GM12878 (cell line): ENCODE measurements around the gene SUPT3H. TPM values are rescaled to one million over a fixed set of nuclear protein-coding genes. Genes with fewer than 3 reads are reported as not detected.

Experiments
- ATAC-seq: fragments of 200-7000 bp; cut with Tn5 transposase; 3 replicates; pipeline ENCODE4 v1.9.1; 2020; ENCODE audit warnings: mild to moderate bottlenecking, moderate library complexity
- BruUV-seq: library from RNA; stranded (reverse); fragments of 400-500 nt; replicated peaks from 2 replicates; lab custom pipeline; 2021; lab: Mats Ljungman, UMichigan
- CTCF ChIA-PET: fragments of 300-600 bp; sonication (Branson Sonifier 250); formaldehyde crosslinking; extraction: SDS; loops from one replicate; lab custom pipeline; 2021; ENCODE audit warnings: inconsistent platforms; lab: Yijun Ruan, JAX
- POLR2A ChIA-PET: fragments of 350-600 bp; formaldehyde crosslinking; extraction: SDS; loops from one replicate; lab custom pipeline; 2021; ENCODE audit warnings: inconsistent platforms; lab: Charles Lee
- RAD21 ChIA-PET: fragments of 300-600 bp; sonication (Branson Sonifier 250); formaldehyde crosslinking; loops from one replicate; lab custom pipeline; 2023; ENCODE audit warnings: antibody characterized with exemption; ENCODE audit not compliant: unreplicated experiment; lab: Charles Lee
- SMC1A ChIA-PET: fragments of 300-600 bp; sonication (Branson Sonifier 250); formaldehyde crosslinking; loops from one replicate; lab custom pipeline; 2023; ENCODE audit not compliant: unreplicated experiment, uncharacterized antibody; lab: Charles Lee
- DNase-seq: peaks from one replicate; pipeline ENCODE4 v3.0.0-alpha.2; 2011; ENCODE audit warnings: low read depth, low spot score
- FAIRE-seq: peaks from 3 replicates; lab custom pipeline; 2011; peaks lifted over from hg19 to GRCh38; lab: Jason Lieb, UNC
- H2AFZ ChIP-seq: 2 replicates; pipeline ENCODE4 v1.6.0; 2011; ENCODE audit warnings: low read depth, low read length, control low read depth; ENCODE audit not compliant: control insufficient read depth
- H3K27ac ChIP-seq: 2 replicates; pipeline ENCODE4 v1.5.1; 2011; ENCODE audit warnings: control low read depth; ENCODE audit not compliant: control insufficient read depth, insufficient read depth
- H3K27me3 ChIP-seq, 2 experiments: replicated peaks in 1 of 2; 2 replicates each; pipeline versions ENCODE4 v1.6.0 to v1.6.1; 2011; ENCODE audit warnings: low read length in 1 of 2; ENCODE audit not compliant: control insufficient read depth in 2 of 2, insufficient read depth in 2 of 2
- H3K36me3 ChIP-seq, 2 experiments: 2 replicates each; pipeline ENCODE4 v1.5.1; 2011; ENCODE audit warnings: low read length in 1 of 2; ENCODE audit not compliant: control insufficient read depth in 2 of 2, insufficient read depth in 2 of 2
- H3K4me1 ChIP-seq: 2 replicates; pipeline ENCODE4 v1.6.1; 2011; ENCODE audit warnings: mild to moderate bottlenecking, low read length, moderate library complexity, mixed read lengths; ENCODE audit not compliant: control insufficient read depth, insufficient read depth
- H3K4me2 ChIP-seq: 2 replicates; pipeline ENCODE4 v1.6.0; 2011; ENCODE audit warnings: control low read depth; ENCODE audit not compliant: control insufficient read depth, insufficient read depth
- H3K4me3 ChIP-seq: fragments of 200-600 bp; sonication (generic); 2 replicates; pipeline ENCODE4 v1.5.1; 2016
- H3K79me2 ChIP-seq: 2 replicates; pipeline ENCODE4 v1.6.0; 2011; ENCODE audit warnings: low read length; ENCODE audit not compliant: control insufficient read depth, insufficient read depth
- H3K9ac ChIP-seq: 2 replicates; pipeline ENCODE4 v1.8.0; 2011; ENCODE audit warnings: low read length, control low read depth, mixed read lengths; ENCODE audit not compliant: control insufficient read depth, insufficient read depth
- H3K9me3 ChIP-seq: replicated peaks from 3 replicates; pipeline ENCODE4 v1.5.1; 2011; ENCODE audit warnings: mild to moderate bottlenecking, low read length; ENCODE audit not compliant: control insufficient read depth, insufficient read depth
- H4K20me1 ChIP-seq: 2 replicates; pipeline ENCODE4 v1.6.0; 2011; ENCODE audit not compliant: control insufficient read depth, insufficient read depth
- EED ChIP-seq: sonication (generic); IDR thresholded peaks from 2 replicates; pipeline ENCODE4 v1.6.1; 2016; ENCODE audit warnings: antibody characterized with exemption, low read depth
- MTA3 ChIP-seq: IDR thresholded peaks from 2 replicates; pipeline ENCODE4 v1.6.1; 2012; ENCODE audit warnings: low read length, inconsistent platforms, borderline replicate concordance
- TCF7 ChIP-seq: IDR thresholded peaks from 2 replicates; pipeline ENCODE4 v1.6.1; 2014; ENCODE audit warnings: antibody characterized with exemption, borderline replicate concordance
- WGBS: methylation state at CpG from one replicate; pipeline ENCODE4 v1.1.6; 2016; ENCODE audit warnings: low lambda C conversion rate; ENCODE audit not compliant: insufficient replicate concordance, insufficient coverage; ENCODE audit errors: missing lambda C conversion rate; 5-methylcytosine and 5-hydroxymethylcytosine counted together
- in situ Hi-C: fragments of 300-500 bp; cut with MboI; formaldehyde crosslinking; loops from 9 replicates; pipeline ENCODE4 v1.14.3; 2018; ENCODE audit warnings: mixed read lengths
- intact Hi-C: fragments of 100-400 bp; cut with micrococcal nuclease; formaldehyde crosslinking; loops from one replicate; pipeline ENCODE4 v1.14.2; 2022; ENCODE audit not compliant: unreplicated experiment
- polyA plus RNA-seq, 11 experiments: library from polyadenylated mRNA; depleted of rRNA in 4 of 11; unstranded in 6 of 11; stranded (reverse) in 5 of 11; fragments of >200 nt; fragmentation: Nextera tagmentation in 4 of 11; fragmentation: Illumina TruSeq in 1 of 11; extraction: Ambion mirVana in 4 of 11; extraction: Trizol in 1 of 11; gene quantifications; 1 replicate in 1 of 11; 2 replicates in 10 of 11; pipeline versions ENCODE4 v1.2.1 to v1.2.3, GENCODE V29; 2011 to 2016; ENCODE audit warnings: inconsistent platforms in 2 of 11, missing spikeins in 2 of 11, low read depth in 1 of 11
- total RNA-seq, 4 experiments: library from RNA; depleted of rRNA in 3 of 4; stranded (reverse); fragments of >200 nt in 3 of 4; fragmentation: Illumina TruSeq in 1 of 4; extraction: Trizol in 1 of 4; gene quantifications; 2 replicates each; pipeline versions ENCODE4 v1.2.1 to v1.2.3, GENCODE V29; 2013 to 2021
- TF ChIP-seq, protein P1 (sequence below): IDR thresholded peaks from 2 replicates; pipeline ENCODE4 v1.6.1; 2012; ENCODE audit warnings: low read depth, low read length, improper control_type of control experiment
- TF ChIP-seq, protein P2 (sequence below): IDR thresholded peaks from 2 replicates; pipeline ENCODE4 v1.6.1; 2011; ENCODE audit warnings: mild to moderate bottlenecking, low read depth, low read length, moderate library complexity; ENCODE audit not compliant: insufficient replicate concordance

The SUPT3H gene
- total and polyA plus RNA-seq, 10 of the 15 experiments (the other 5 are each of a cell fraction or from before 2014, with no cell fraction given), result 0.51 to 3.7 (median 2.0) TPM

DNA sequence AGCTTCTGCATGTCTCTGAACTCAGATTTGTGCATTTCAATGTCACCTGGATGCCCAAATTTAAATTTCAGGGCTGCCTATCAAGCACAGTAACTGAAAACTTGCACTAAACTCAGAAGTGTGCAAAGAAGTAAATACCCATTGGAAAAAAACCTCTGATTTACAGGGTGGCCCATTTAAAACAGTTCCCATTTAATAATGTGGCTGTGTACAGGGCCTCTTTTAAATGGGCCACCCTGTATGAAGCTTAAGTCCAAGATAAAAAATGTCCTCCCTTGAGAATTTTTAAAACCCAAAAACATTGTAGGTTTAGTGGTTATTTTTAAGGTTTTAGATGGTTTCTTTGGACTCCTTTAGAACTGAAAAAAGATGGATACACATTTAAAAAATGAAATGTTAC is 251.7 kb downstream of the SUPT3H start (continued):
- TF ChIP-seq MTA3, result no peak
- no peak for TF ChIP-seq TCF7
- TF ChIP-seq, protein P1, sequence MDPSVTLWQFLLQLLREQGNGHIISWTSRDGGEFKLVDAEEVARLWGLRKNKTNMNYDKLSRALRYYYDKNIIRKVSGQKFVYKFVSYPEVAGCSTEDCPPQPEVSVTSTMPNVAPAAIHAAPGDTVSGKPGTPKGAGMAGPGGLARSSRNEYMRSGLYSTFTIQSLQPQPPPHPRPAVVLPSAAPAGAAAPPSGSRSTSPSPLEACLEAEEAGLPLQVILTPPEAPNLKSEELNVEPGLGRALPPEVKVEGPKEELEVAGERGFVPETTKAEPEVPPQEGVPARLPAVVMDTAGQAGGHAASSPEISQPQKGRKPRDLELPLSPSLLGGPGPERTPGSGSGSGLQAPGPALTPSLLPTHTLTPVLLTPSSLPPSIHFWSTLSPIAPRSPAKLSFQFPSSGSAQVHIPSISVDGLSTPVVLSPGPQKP, result no peak
- TF ChIP-seq, protein P2, sequence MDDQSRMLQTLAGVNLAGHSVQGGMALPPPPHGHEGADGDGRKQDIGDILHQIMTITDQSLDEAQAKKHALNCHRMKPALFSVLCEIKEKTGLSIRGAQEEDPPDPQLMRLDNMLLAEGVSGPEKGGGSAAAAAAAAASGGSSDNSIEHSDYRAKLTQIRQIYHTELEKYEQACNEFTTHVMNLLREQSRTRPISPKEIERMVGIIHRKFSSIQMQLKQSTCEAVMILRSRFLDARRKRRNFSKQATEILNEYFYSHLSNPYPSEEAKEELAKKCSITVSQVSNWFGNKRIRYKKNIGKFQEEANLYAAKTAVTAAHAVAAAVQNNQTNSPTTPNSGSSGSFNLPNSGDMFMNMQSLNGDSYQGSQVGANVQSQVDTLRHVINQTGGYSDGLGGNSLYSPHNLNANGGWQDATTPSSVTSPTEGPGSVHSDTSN, result no peak

DNA sequence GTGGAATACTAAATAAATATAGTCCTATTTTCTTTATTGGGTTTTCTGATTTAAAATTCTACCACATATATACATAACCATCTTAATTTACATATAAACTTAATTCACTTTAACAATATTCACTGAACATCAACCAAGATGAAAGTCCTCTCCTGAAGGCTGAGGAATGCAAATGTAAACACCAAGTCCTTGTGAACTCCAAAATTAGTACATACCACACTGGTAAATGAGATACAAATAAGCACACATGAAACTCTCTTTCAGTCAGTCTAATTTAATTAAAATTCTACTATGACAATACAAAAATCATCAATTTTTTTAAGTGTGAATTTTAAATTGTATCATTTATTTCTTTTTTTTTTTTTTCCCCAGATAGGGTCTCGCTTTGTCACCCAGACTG is 254.7 kb downstream of the SUPT3H start:
- no peak for DNase-seq

More for the DNA sequence above, 254.7 kb downstream of the SUPT3H start:
- CTCF ChIA-PET, result interaction anchor here (0.6 kb wide), 1 partner anchor 22 kb away, joined by 4 read pairs; no protein-coding TSS in a partner anchor
- no peak for FAIRE-seq
- BruUV-seq, result no TSS peak
- POLR2A ChIA-PET, result no interaction called here
- Histone ChIP-seq H3K4me2 (no peak overlapping the region), H3K9ac (no peak overlapping the region), H4K20me1 (no peaks in the 10 kb centered on the region), H3K79me2 (no peaks in the 10 kb centered on the region), H3K27ac (no peak overlapping the region), H3K36me3 (no peaks in the 10 kb centered on the region), H2AFZ (no peak overlapping the region), H3K4me3 (no peak overlapping the region), H3K4me1 (no peaks in the 10 kb centered on the region), H3K27me3 (no peaks in the 10 kb centered on the region), H3K9me3 (no peaks in the 10 kb centered on the region)
- SMC1A ChIA-PET, result interaction anchor here (1.4 to 1.6 kb wide), 3 partner anchors 10 to 70 kb away, joined by 3 read pairs; no protein-coding TSS in a partner anchor
- no peak for ATAC-seq
- RAD21 ChIA-PET, result no interaction called here
- intact Hi-C loops (no loop called here), in situ Hi-C loops (no loop called here)
- no CpG with 5 or more reads among the region's 1 CpG for WGBS
- no peak for TF ChIP-seq EED
- TF ChIP-seq MTA3, result no peak
